ENCODE results near the gene SLC20A1. TPM values are rescaled to one million over a fixed set of nuclear protein-coding genes. Genes with fewer than 3 reads are reported as not detected.

The SLC20A1 gene, protein sequence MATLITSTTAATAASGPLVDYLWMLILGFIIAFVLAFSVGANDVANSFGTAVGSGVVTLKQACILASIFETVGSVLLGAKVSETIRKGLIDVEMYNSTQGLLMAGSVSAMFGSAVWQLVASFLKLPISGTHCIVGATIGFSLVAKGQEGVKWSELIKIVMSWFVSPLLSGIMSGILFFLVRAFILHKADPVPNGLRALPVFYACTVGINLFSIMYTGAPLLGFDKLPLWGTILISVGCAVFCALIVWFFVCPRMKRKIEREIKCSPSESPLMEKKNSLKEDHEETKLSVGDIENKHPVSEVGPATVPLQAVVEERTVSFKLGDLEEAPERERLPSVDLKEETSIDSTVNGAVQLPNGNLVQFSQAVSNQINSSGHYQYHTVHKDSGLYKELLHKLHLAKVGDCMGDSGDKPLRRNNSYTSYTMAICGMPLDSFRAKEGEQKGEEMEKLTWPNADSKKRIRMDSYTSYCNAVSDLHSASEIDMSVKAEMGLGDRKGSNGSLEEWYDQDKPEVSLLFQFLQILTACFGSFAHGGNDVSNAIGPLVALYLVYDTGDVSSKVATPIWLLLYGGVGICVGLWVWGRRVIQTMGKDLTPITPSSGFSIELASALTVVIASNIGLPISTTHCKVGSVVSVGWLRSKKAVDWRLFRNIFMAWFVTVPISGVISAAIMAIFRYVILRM
- total RNA-seq, result 40.6 and 64.7 TPM in 2 replicates

GRCh38 chr2:112645310-112646101 is at the start of gene SLC20A1:
TSS of gene SLC20A1 (plus strand) at chr2:112645939. CDS start at chr2:112646829, 890 bp downstream.

Other genes with a start within 250 kb of the SLC20A1 start
- gene RGPD8, start 212.3 kb upstream of the SLC20A1 start, total RNA-seq, result 5.2 and 17.9 TPM in 2 replicates
- gene TTL, start 163.8 kb upstream of the SLC20A1 start, total RNA-seq, result 14.9 and 22.3 TPM in 2 replicates
- gene POLR1B, start 103.5 kb upstream of the SLC20A1 start, total RNA-seq, result 10.8 and 28.3 TPM in 2 replicates
- 5.6 and 9.2 TPM in 2 replicates for gene CHCHD5, start 61.3 kb upstream of the SLC20A1 start, total RNA-seq
- not detected in 2 replicates for gene NT5DC4, start 75.1 kb downstream of the SLC20A1 start, total RNA-seq
- 3.8 and 4.5 TPM in 2 replicates for gene CKAP2L, start 118.7 kb downstream of the SLC20A1 start, total RNA-seq
- 0.13 and 0.32 TPM in 2 replicates for gene IL1A, start 138.6 kb downstream of the SLC20A1 start, total RNA-seq
- gene IL1B, start 190.8 kb downstream of the SLC20A1 start, total RNA-seq, result 0.25 and 0.32 TPM in 2 replicates